GM12891 (cell line): ENCODE measurements around the gene MDGA2.

Experiments
- POLR2A ChIP-seq: IDR thresholded peaks from 2 replicates; pipeline ENCODE4 v1.6.1; 2011; ENCODE audit warnings: low read depth, low read length, control low read depth
- POLR2AphosphoS5 ChIP-seq: IDR thresholded peaks from 2 replicates; pipeline ENCODE4 v1.6.1; 2011; ENCODE audit warnings: low read depth, low read length, control low read depth
- TAF1 ChIP-seq: IDR thresholded peaks from 2 replicates; pipeline ENCODE4 v1.6.1; 2011; ENCODE audit warnings: low read depth, low read length, control low read depth

GRCh38 chr14:47103771-47104170 lies 571.6 kb downstream of the MDGA2 start:
- TF ChIP-seq POLR2A = no peak
- TF ChIP-seq POLR2AphosphoS5 = no peak
- TF ChIP-seq TAF1 = no peak
